ENCODE measurements around the gene CD81.

- no peak for TF ChIP-seq CTCF (IDR thresholded peaks at IDR 0.05 in 4 of 5, conservative IDR thresholded peaks at IDR 0.05 in 1 of 5)
- no peak for TF ChIP-seq POLR2A (IDR thresholded peaks at IDR 0.05)
Observed at GRCh38 chr11:2443881-2444820, 67.0 kb downstream of the CD81 start, which contains the start of gene TRPM5.

All from gastrocnemius medialis (tissue), 4 donors.